Stomach smooth muscle (tissue), 2 donors: ENCODE results near the gene CSTB.

Experiments used
- H3K27ac ChIP-seq: one replicate; pipeline ENCODE4 v1.7.0; 2013; ENCODE audit warnings: mild to moderate bottlenecking, low read length, inconsistent platforms
- H3K27me3 ChIP-seq, 2 donors: one replicate each; pipeline ENCODE4 v1.7.0; 2013; ENCODE audit warnings: low read length in 2 of 2; ENCODE audit not compliant: insufficient read depth in 2 of 2, control insufficient read depth in 1 of 2
- H3K36me3 ChIP-seq, 2 donors: one replicate each; pipeline ENCODE4 v1.7.0; 2013; ENCODE audit warnings: low read length in 2 of 2; ENCODE audit not compliant: control insufficient read depth in 2 of 2, insufficient read depth in 2 of 2
- H3K4me1 ChIP-seq: one replicate; pipeline ENCODE4 v1.7.0; 2013; ENCODE audit warnings: low read length; ENCODE audit not compliant: control insufficient read depth, insufficient read depth
- H3K4me3 ChIP-seq, 2 donors: one replicate each; pipeline ENCODE4 v1.7.0; 2013; ENCODE audit warnings: low read length in 2 of 2
- H3K9ac ChIP-seq, 2 donors: one replicate each; pipeline ENCODE4 v1.7.0; 2013; ENCODE audit warnings: low read length in 2 of 2, mild to moderate bottlenecking in 1 of 2
- H3K9me3 ChIP-seq, 2 donors: one replicate each; pipeline ENCODE4 v1.7.0; 2013; ENCODE audit warnings: low read length in 2 of 2; ENCODE audit not compliant: control insufficient read depth in 2 of 2
- donor health status: healthy.
- donor health status: Pancreatic carcinoma.

Gene CSTB

GRCh38 chr21:43809853-43810504 lies 33.9 kb upstream of the CSTB start:
- no peak overlapping the region for H3K27ac ChIP-seq
- H3K27me3 ChIP-seq: no peaks in the 10 kb centered on the region
- H3K4me3 ChIP-seq: no peak overlapping the region
- no peaks in the 10 kb centered on the region for H3K9me3 ChIP-seq
- H3K4me1 ChIP-seq: peaks cover 11% of the 10 kb centered on the region
- no peak overlapping the region for H3K9ac ChIP-seq
- H3K36me3 ChIP-seq: peaks cover 0 to 6% of the 10 kb centered on the region in 2 donors

DNA sequence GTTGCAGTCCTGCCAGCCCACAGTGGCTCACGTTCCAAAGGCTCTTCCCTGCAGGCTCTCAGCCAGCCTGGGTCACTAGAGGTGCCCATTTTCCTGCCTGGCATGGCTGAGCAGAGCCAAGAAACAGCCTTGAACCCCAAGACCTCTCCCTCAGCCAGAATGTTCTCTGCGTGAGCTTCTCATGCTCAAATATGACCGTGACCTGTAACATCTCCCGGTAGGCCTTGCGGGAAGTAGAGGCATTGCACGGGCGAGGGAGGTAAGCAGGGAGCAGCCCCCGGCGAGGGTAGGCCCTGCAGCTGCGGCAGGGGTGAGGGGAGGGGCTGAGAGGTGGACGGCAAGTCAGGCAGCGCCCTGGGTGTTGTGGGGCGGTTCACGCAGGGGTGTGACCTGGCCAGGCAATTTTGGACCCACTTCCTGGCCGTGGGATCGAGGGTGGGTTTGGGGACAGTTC lies 33.3 kb upstream of the CSTB start:
- Histone ChIP-seq H3K4me1 (peaks cover 11% of the 10 kb centered on the region), H3K9ac (no peak overlapping the region), H3K4me3 (no peak overlapping the region), H3K9me3 (no peaks in the 10 kb centered on the region), H3K27me3 (no peaks in the 10 kb centered on the region), H3K36me3 (peaks cover 0 to 6% of the 10 kb centered on the region in 2 donors), H3K27ac (no peak overlapping the region)

- Histone ChIP-seq H3K4me1 (peaks cover 11% of the 10 kb centered on the region), H3K9ac (no peak overlapping the region), H3K4me3 (no peak overlapping the region), H3K36me3 (peaks cover 0 to 8% of the 10 kb centered on the region in 2 donors), H3K9me3 (no peaks in the 10 kb centered on the region), H3K27me3 (no peaks in the 10 kb centered on the region), H3K27ac (no peak overlapping the region)
Measured at GRCh38 chr21:43808832-43809251, 32.7 kb upstream of the CSTB start.

DNA sequence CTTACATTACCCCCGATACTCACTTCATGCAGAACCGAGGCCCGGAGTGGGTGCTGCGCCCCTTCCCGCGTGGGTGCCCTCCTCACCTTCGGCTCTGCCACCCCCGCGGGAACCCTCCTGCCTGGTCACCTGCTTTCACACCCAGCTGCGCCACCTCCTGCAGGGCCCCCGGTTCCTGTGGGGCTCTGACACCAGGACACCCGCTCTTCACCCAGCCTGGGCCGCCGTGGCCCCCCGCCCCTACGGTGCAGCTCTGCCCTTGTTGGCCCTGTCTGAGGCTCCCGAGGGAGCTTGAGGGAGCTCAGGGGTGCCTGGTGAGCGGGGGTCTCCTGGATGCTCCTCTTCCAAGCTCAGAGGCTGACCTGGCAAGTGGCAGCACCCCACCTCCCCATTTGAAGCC lies 32.3 kb upstream of the CSTB start:
- Histone ChIP-seq H3K27me3 (no peaks in the 10 kb centered on the region), H3K36me3 (peaks cover 0 to 8% of the 10 kb centered on the region in 2 donors), H3K27ac (no peak overlapping the region), H3K9me3 (no peaks in the 10 kb centered on the region), H3K4me3 (no peak overlapping the region), H3K4me1 (peaks cover 11% of the 10 kb centered on the region), H3K9ac (no peak overlapping the region)

DNA sequence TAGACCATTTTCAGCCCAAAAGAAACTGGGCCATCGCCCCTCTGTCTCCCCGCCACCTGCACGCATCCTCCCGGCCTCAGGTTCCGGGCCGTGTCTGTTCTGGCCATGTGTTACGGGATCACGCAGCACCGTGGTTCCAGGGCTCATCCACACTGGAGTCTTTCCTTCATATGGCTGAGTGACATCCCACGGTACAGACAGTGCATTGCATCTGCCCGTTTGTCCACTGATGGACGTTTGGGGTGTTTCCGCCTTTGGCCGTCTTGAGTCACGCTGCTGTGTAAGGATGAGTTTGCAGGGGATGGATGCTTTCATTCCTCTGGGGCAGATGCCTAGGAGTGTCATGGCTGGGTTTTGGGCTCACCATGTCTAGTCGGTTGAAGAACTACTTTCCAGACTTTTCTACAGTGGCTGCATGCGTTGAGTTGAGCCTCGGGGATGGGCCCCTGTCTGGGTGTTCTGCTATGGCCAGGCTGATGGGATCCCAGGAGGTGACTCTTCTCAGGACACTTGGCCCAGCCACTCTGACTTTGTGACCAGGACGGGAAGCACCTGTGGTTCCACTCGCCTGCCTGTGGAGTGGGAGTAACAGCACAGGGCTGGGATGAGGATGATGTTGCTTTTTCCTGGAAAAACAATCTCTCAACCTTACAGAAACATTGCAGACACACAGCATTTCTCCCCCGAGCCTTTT lies 30.1 kb upstream of the CSTB start:
- Histone ChIP-seq H3K9me3 (no peaks in the 10 kb centered on the region), H3K36me3 (peaks cover 8 to 25% of the 10 kb centered on the region in 2 donors), H3K9ac (no peak overlapping the region), H3K27ac (no peak overlapping the region), H3K27me3 (no peaks in the 10 kb centered on the region), H3K4me1 (peaks cover 8% of the 10 kb centered on the region), H3K4me3 (no peak overlapping the region)

GRCh38 chr21:43805275-43805800 lies 29.2 kb upstream of the CSTB start:
- Histone ChIP-seq H3K4me3 (no peak overlapping the region), H3K4me1 (peaks cover under 1% of the 10 kb centered on the region), H3K27ac (no peak overlapping the region), H3K9ac (no peak overlapping the region), H3K9me3 (no peaks in the 10 kb centered on the region), H3K36me3 (peaks cover 15 to 28% of the 10 kb centered on the region in 2 donors), H3K27me3 (no peaks in the 10 kb centered on the region)

GRCh38 chr21:43803558-43804300 lies 27.6 kb upstream of the CSTB start:
- Histone ChIP-seq H3K27me3 (no peaks in the 10 kb centered on the region), H3K9me3 (no peaks in the 10 kb centered on the region), H3K27ac (no peak overlapping the region), H3K4me1 (no peaks in the 10 kb centered on the region), H3K36me3 (peaks cover 16 to 39% of the 10 kb centered on the region in 2 donors), H3K4me3 (no peak overlapping the region), H3K9ac (no peak overlapping the region)

DNA sequence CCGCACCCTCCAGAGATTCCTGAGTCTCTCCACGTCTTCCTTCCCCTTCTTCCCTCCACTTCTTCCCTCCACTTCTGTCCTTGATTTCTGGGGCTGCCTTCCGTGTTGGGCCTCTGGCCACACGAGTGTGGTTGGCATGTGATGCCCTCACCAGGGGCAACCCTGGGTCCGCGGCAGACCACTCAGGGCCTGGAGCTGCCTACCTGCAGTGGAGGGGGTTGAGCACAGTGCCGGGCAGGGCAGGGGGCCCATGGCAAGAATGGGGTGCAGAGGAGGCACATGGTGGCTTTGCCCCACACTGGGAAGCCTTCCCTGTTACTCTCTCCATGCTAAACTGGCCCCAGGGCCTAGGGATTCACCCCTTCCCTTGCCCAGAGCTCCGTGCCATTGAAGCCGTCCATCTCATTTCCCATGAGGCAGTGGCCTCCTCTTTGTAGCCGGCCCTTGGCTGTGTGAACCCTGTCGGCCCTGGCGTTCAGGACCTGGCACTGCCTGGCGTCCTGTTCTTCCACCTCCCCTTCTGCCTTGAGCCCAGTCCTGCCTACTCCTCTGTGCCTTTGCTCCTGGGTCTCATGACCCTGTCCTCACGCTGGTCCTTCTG lies 26.7 kb upstream of the CSTB start:
- peaks cover 25 to 47% of the 10 kb centered on the region in 2 donors for H3K36me3 ChIP-seq
- H3K9ac ChIP-seq: no peak overlapping the region
- no peak overlapping the region for H3K4me3 ChIP-seq

DNA sequence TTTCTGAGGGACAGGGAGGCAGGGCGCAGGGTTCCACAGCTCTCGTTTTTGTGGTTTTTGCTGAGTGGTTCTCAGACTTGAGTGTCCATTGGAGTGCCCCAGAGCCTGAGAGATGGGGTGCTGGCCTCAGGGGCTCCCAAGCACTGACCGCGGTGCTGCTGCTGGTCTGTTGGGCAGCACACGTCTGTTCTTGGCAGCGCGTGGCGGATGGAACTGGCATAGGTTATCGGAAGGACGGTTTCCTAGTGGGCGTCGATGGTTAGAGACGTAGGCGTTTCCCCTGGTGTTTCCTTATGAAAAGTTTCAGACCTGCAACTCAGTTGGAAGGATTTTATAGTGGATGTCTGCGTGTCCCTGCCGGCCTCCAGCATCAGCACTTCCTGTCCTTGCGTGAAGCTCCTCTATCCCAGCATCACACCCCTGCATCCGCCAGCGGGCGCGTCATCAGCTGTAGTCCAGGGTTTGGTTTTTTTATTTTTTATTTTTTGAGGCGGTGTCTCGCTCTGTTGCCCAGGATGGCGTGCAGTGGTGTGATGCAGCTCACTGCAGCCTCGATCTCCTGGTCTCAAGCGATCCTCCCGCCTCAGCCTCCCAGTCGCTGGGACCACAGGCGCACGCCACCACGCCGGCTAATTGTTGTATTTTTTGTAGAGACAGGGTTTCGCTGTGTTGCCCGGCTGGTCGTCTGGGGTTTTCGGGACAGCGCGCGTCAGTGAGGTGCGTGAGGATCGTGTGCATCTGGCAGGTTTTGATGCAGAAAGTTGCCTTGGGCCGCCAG lies 25.1 kb upstream of the CSTB start:
- H3K27me3 ChIP-seq: no peaks in the 10 kb centered on the region
- no peak overlapping the region for H3K27ac ChIP-seq
- H3K4me1 ChIP-seq: no peaks in the 10 kb centered on the region
- H3K9ac ChIP-seq: no peak overlapping the region
- H3K9me3 ChIP-seq: no peaks in the 10 kb centered on the region
- no peak overlapping the region for H3K4me3 ChIP-seq
- peaks cover 40 to 61% of the 10 kb centered on the region in 2 donors for H3K36me3 ChIP-seq

More for the DNA sequence above, 26.7 kb upstream of the CSTB start:
- Histone ChIP-seq H3K27ac (no peak overlapping the region), H3K27me3 (no peaks in the 10 kb centered on the region), H3K9me3 (no peaks in the 10 kb centered on the region), H3K4me1 (no peaks in the 10 kb centered on the region)

GRCh38 chr21:43800566-43800965 lies 24.5 kb upstream of the CSTB start:
- Histone ChIP-seq H3K9ac (no peak overlapping the region), H3K4me3 (no peak overlapping the region), H3K9me3 (no peaks in the 10 kb centered on the region), H3K4me1 (no peaks in the 10 kb centered on the region), H3K27ac (no peak overlapping the region), H3K27me3 (no peaks in the 10 kb centered on the region), H3K36me3 (peaks cover 46 to 62% of the 10 kb centered on the region in 2 donors)
